Mesodermal cell (in vitro differentiated cells): Measurements from ENCODE around the gene MAPK8IP2.

Experiments used
- H3K27ac ChIP-seq: 2 replicates; pipeline ENCODE4 v1.7.0; 2013; ENCODE audit warnings: mild to moderate bottlenecking, low read depth, low read length, moderate library complexity; ENCODE audit not compliant: severe bottlenecking
- H3K36me3 ChIP-seq: 2 replicates; pipeline ENCODE4 v1.7.1; 2013; ENCODE audit warnings: mild to moderate bottlenecking, low read length, moderate library complexity; ENCODE audit not compliant: control insufficient read depth, insufficient read depth
- H3K4me1 ChIP-seq: one replicate; pipeline ENCODE4 v1.7.1; 2013; ENCODE audit warnings: mild to moderate bottlenecking, low read length; ENCODE audit not compliant: insufficient read depth, control insufficient read depth, poor library complexity, severe bottlenecking
- H3K4me3 ChIP-seq: 2 replicates; pipeline ENCODE4 v1.7.0; 2013; ENCODE audit warnings: low read length, control low read depth, mild to moderate bottlenecking; ENCODE audit not compliant: insufficient read depth, poor library complexity, severe bottlenecking; ENCODE audit errors: extremely low read depth
- H3K9me3 ChIP-seq: 2 replicates; pipeline ENCODE4 v1.7.1; 2013; ENCODE audit warnings: mild to moderate bottlenecking, low read length, moderate library complexity; ENCODE audit not compliant: control insufficient read depth
- WGBS, 2 experiments: methylation state at CpG; one replicate each; pipeline ENCODE4 v1.1.5; 2013; ENCODE audit warnings: missing lambda C conversion rate in 2 of 2; ENCODE audit not compliant: insufficient coverage in 2 of 2; 5-methylcytosine and 5-hydroxymethylcytosine counted together

The MAPK8IP2 gene

DNA sequence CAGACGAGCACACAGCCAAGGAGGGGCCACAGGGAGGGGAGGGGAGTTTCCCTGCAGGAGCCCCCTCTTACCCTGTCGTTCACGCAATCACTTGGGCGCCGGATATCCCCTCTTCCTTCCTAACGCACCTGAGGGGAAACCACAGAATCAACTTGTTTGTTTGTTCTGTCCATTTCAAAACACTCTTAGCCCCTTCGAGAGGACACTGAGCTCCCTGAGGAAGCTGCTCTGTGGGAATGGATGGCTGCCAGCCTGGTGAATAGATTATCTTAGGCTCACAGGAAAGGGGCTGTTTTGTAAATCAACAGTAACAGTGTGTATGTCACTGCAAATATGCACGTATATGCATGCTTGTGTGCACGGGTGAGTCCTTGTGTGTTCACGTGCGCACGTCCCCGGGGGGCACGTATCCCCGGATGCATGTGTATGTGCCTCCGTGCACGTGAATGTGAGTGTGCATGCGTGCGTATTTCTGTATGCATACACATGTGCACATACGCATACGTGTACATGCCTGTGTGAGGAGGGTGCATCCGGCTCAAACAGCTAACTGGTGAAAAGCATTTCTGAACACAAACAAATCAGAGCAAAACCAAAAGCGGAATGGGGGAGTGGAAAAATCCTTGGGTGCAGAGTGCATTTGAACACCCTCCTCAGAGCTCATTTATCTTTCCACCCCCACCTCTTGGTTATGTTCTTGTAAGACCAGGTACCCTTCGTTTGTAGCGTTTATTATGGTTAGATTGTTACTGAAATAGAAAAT is 20.2 kb downstream of the MAPK8IP2 start:
- no peaks in the 10 kb centered on the region for H3K9me3 ChIP-seq
- no peak overlapping the region for H3K4me3 ChIP-seq
- H3K4me1 ChIP-seq, result peaks cover 9% of the 10 kb centered on the region
- no peak overlapping the region for H3K27ac ChIP-seq
- 62 to 75% methylated on average over 15 to 18 of the region's 25 CpGs for WGBS, 2 experiments
- H3K36me3 ChIP-seq, result peaks cover 7% of the 10 kb centered on the region

DNA sequence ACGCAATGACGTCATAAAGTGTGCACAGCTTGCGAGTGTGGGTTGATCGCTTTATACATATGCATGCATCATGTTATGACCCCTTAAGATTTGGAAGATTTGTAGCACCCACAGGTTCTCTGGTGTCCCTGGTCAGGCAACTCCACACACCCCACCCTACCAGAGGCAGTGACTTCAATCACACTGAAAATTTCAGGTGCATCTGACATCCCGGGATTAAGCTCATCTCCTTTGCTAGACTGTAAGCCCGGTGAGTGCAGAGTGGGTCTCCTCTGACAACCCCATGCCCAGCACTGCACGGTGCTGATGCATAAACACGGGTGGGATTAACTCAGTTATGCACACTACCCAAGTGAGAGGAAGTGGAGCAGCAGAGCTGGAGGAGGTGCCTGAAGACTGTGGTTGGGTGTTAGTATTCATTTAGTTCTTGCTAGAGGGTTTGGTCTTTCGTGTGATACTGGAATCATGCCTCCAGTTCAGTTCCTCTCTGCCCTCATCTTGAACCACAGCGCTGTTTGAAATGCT is 20.8 kb downstream of the MAPK8IP2 start:
- H3K27ac ChIP-seq, result no peak overlapping the region
- H3K4me1 ChIP-seq, result peaks cover 9% of the 10 kb centered on the region
- no peak overlapping the region for H3K4me3 ChIP-seq
- H3K36me3 ChIP-seq, result peaks cover 7% of the 10 kb centered on the region
- H3K9me3 ChIP-seq, result no peaks in the 10 kb centered on the region
- WGBS, 2 experiments, result 73 to 81% methylated on average over 7 of the region's 10 CpGs

DNA sequence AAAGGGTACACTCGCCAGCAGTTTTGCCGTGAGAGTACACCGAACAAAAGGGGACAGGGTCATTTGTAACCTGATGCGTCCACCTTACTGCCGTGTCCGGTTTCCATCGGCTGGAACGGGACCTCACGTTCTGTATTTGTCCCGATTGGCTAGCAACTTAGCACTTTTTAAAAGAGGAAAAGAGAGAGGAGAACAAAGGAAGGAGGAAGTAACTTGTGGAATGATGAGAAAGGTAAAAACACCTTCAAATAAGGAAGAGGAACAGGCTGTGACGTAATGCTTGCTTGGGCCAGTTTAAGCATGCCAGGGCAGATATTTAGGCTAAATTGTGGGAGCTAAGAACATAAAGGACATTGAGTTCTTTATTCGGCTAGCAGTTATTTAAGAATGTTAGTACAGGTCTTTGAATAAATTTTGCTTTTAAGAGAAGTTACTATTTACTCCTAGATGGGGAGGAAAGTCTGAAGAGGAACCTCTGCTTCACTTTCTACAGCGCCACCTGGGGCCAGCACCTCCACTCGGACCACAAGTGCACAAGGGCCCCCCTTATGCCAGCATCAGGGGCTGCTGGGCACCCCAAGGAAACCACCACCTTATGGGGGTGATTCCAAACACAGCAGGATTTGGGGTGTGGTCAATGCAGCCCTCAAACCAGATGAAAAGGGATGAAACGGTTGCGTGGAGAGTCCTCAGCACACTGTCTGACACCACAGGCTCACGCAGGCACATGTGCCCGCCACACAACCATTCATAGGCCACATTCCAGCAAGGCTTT is 21.5 kb downstream of the MAPK8IP2 start:
- Histone ChIP-seq H3K36me3 (peaks cover 7% of the 10 kb centered on the region), H3K27ac (no peak overlapping the region), H3K9me3 (no peaks in the 10 kb centered on the region), H3K4me3 (no peak overlapping the region), H3K4me1 (peaks cover 11% of the 10 kb centered on the region)
- WGBS, 2 experiments, result 62 to 70% methylated on average over 13 of the region's 18 CpGs

- H3K9me3 ChIP-seq, result no peaks in the 10 kb centered on the region
- no peak overlapping the region for H3K27ac ChIP-seq
- H3K4me3 ChIP-seq, result no peak overlapping the region
- H3K4me1 ChIP-seq, result peaks cover 11% of the 10 kb centered on the region
- peaks cover 7% of the 10 kb centered on the region for H3K36me3 ChIP-seq
- WGBS, 2 experiments, result 87 to 88% methylated on average over 16 of the region's 16 CpGs
Measured at GRCh38 chr22:50622723-50623327, 22.2 kb downstream of the MAPK8IP2 start.

DNA sequence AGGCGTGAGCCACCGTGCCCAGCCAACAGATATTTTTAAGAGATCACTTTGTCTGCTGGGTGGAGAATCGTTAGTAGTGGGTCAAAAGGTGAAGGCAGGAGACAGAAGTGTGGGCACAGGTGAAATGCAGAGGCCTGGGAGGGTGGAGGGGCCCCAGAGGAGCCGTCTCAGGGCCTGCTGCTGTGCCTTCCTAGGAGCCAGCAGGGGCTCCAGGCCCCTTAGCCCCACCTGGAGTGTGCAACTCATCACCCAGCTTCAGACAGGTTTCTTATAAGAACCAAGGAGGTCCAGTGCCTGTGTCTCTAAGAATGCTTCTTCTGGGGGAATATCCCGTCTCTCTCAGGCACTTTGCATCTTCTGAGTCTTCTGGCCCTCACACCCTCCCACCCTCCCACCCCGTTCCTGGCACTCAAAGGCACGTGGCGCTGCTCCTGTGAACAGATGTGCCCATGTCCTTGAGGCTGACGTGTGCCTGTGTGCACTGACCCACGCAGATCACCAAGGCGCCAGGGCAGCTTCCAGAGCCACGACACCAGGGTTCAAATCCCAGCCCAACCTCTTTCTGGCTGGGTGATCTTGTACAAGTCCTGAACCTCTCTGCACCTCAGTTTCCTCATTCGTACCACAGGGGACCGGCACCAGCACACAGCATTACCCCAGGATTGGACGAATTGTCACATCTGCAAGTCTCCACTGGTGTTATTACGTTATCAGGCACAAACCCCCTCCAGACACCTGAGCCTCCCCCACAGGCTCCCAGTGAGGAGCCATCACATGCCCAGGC is 23.9 kb downstream of the MAPK8IP2 start:
- H3K4me3 ChIP-seq, result no peak overlapping the region
- H3K27ac ChIP-seq, result no peak overlapping the region
- 91 to 93% methylated on average over 13 to 14 of the region's 16 CpGs for WGBS, 2 experiments
- no peaks in the 10 kb centered on the region for H3K9me3 ChIP-seq
- H3K4me1 ChIP-seq, result peaks cover 16% of the 10 kb centered on the region
- peaks cover 7% of the 10 kb centered on the region for H3K36me3 ChIP-seq

- peaks cover 16% of the 10 kb centered on the region for H3K4me1 ChIP-seq
- peaks cover 7% of the 10 kb centered on the region for H3K36me3 ChIP-seq
- H3K27ac ChIP-seq, result no peak overlapping the region
- 97 to 98% methylated on average over 8 to 13 of the region's 14 CpGs for WGBS, 2 experiments
- no peak overlapping the region for H3K4me3 ChIP-seq
- H3K9me3 ChIP-seq, result no peaks in the 10 kb centered on the region
Measured at GRCh38 chr22:50625131-50625567, 24.6 kb downstream of the MAPK8IP2 start.

DNA sequence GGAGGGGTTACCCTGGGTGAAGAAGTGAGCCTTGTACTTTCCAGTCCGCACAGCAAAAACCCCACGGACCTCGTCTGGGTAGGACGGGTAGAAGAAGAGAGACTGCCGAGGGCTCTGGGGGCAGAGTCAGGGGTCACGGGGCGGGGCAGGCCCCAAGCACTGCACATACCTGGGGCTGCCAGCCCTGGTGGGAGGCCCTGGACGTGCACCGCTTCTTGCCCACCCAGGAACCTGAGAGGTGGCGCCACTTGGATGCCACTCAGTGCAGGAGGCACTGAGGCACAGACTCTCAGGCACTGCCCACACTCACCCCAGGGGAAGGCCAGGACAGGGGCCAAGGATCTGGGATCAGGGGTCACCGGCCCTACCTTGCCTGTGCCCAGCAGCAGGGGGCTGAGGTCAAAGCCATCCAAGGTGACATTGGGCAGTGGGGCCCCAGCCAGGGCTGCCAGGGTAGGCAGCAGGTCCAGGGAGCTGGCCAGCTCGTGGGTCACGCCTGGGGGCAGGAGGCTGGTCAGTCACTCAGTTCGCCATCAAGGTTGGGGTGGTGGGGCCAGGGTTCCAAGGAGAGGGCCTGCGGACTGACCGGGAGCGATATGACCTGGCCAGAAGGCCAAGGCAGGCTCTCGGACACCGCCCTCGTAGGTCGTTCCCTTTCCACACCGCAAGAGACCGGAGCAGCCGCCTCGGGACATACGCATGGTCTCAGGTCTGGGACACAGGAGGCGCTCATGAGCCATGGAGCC is 25.1 kb downstream of the MAPK8IP2 start:
- H3K36me3 ChIP-seq, result peaks cover 7% of the 10 kb centered on the region
- no peak overlapping the region for H3K27ac ChIP-seq
- no peak overlapping the region for H3K4me3 ChIP-seq
- WGBS, 2 experiments, result 93 to 94% methylated on average over 21 to 27 of the region's 27 CpGs
- H3K9me3 ChIP-seq, result no peaks in the 10 kb centered on the region
- peaks cover 16% of the 10 kb centered on the region for H3K4me1 ChIP-seq

- Histone ChIP-seq H3K4me1 (peaks cover 12% of the 10 kb centered on the region), H3K9me3 (no peaks in the 10 kb centered on the region), H3K27ac (no peak overlapping the region), H3K36me3 (peaks cover 7% of the 10 kb centered on the region), H3K4me3 (no peak overlapping the region)
- 88 to 96% methylated on average over 9 to 10 of the region's 12 CpGs for WGBS, 2 experiments
Measured at GRCh38 chr22:50626314-50626849, 25.8 kb downstream of the MAPK8IP2 start.

DNA sequence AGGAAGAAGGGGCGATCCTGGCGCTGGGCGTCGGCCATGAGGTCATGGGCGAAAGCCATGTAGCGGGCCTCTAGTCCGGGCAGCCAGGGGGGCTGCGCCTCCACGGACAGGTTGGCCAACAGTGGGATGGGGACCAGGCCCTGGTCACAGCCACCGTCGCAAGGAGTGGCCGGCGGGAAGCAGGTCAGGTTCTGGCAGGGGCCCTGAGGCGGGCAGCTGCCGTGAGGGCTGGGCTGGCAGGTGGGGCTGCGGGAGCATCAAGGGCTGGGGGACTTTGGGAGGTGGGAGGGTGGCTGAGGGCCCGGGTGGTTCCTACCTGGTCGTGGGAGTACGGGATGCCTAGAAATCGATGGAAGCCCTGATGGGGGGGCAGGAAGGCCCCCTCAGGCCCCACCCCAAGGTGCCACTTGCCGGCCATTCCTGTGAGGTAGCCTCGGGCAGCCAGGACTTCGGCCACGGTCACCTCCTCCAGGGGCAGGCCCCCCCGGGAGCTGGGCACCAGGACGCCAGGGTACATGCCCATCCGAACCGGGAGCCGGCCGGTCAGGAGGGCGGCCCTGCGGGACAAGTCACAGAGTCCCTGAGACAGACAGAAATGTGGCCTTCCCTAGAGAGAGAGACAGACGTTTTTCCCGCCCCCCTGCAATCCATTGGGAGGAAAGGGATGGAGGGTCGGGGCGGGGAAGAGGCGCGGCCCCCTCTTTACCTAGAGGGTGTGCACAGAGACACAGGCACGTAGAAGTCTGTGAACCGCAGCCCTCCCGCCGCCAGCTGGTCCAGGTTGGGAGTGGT is 26.5 kb downstream of the MAPK8IP2 start:
- WGBS, 2 experiments, result 70 to 73% methylated on average over 30 to 34 of the region's 42 CpGs
- H3K9me3 ChIP-seq, result no peaks in the 10 kb centered on the region
- H3K4me3 ChIP-seq, result peak overlapping the region; percentile 76
- H3K4me1 ChIP-seq, result peaks cover 8% of the 10 kb centered on the region
- no peak overlapping the region for H3K27ac ChIP-seq
- H3K36me3 ChIP-seq, result peaks cover 7% of the 10 kb centered on the region
